Measurements from ENCODE around the gene ASCL4. TPM values are rescaled to one million over a fixed set of nuclear protein-coding genes. Genes with fewer than 3 reads are reported as not detected.

The ASCL4 gene
- polyA plus RNA-seq, 1 experiment = not detected

DNA sequence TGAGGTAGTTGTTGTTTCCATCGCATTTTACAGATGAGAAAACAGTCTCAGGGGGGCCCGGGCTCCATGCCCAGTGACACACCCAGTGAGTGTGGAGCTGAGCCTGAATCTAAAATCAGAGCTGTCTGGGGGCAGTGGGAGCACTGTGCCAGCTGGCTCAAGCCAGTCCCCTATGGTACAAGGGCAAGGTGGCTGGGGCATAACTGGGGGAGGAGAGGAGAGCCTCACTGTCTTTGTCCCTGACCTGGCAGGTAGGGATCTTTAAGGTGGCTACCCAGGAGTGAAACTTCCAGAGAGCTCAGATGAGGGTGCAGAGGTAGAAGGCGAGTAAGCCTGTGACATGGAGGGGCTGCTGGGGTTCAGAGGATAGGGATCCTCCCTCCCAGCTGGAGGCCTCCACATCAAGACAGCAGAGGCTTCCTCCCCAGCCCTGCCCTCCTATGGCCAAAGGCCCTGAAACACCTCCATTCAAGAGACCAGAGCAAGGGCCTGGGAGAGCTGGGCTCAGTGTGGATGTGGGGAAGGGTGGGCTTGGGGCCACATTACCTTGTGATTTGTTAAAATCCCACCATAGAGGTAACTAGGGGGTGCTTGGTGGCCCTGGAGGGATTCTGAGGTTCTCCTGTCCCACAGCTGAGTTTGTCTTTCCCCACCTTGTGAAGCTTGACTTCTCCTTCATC, 33.1 kb downstream of the ASCL4 start:
- CTCF ChIA-PET = no interaction called here
- H3K27me3 ChIP-seq (ENCODE audit: control insufficient read depth, insufficient read depth, low read length) = no peaks in the 10 kb centered on the region

DNA sequence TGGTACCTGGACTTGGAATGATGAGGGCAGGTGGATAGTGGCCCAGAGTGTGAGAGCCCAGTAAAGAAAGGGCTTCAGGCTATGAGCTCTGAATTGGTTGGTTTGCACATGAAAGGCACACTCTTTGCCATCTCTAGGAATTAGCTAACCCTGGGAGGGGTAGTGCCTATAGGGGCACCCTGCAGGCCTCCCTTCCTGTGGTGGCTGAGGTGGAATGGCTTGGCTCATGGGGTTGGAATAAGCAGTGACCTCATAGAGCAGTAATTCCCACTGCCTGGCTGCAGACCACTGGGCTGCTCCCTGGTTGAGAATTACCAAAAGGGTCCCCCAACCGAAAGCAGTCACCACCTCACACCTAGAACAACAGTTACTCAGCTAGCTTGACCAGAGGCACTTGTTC, 42.7 kb downstream of the ASCL4 start:
- CTCF ChIA-PET = no interaction called here
- H3K27ac ChIP-seq (ENCODE audit: low read depth, low read length) = no peak overlapping the region
- no peaks in the 10 kb centered on the region for H3K27me3 ChIP-seq (ENCODE audit: control insufficient read depth, insufficient read depth, low read length)
- POLR2A ChIA-PET = no interaction called here
- no peaks in the 10 kb centered on the region; the same call in 1 of the 2 replicates for H3K9me3 ChIP-seq (ENCODE audit: control insufficient read depth, insufficient read depth, low read length)
- no peak for DNase-seq (ENCODE audit: low read depth, low spot score)
- TF ChIP-seq, protein P1, sequence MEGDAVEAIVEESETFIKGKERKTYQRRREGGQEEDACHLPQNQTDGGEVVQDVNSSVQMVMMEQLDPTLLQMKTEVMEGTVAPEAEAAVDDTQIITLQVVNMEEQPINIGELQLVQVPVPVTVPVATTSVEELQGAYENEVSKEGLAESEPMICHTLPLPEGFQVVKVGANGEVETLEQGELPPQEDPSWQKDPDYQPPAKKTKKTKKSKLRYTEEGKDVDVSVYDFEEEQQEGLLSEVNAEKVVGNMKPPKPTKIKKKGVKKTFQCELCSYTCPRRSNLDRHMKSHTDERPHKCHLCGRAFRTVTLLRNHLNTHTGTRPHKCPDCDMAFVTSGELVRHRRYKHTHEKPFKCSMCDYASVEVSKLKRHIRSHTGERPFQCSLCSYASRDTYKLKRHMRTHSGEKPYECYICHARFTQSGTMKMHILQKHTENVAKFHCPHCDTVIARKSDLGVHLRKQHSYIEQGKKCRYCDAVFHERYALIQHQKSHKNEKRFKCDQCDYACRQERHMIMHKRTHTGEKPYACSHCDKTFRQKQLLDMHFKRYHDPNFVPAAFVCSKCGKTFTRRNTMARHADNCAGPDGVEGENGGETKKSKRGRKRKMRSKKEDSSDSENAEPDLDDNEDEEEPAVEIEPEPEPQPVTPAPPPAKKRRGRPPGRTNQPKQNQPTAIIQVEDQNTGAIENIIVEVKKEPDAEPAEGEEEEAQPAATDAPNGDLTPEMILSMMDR (IDR thresholded peaks at IDR 0.05; ENCODE audit: low read depth, low read length) = no peak
- no peak overlapping the region for H3K4me3 ChIP-seq (ENCODE audit: low read depth, low read length)

More for the DNA sequence above, 33.1 kb downstream of the ASCL4 start:
- POLR2A ChIA-PET = no interaction called here
- no peak overlapping the region for H3K27ac ChIP-seq (ENCODE audit: low read depth, low read length)
- TF ChIP-seq, protein P1 (IDR thresholded peaks at IDR 0.05; ENCODE audit: low read depth, low read length) = no peak
- no peaks in the 10 kb centered on the region for H3K9me3 ChIP-seq (ENCODE audit: control insufficient read depth, insufficient read depth, low read length)
- no peak overlapping the region for H3K4me3 ChIP-seq (ENCODE audit: low read depth, low read length)
- no peak for DNase-seq (ENCODE audit: low read depth, low spot score)

DNA sequence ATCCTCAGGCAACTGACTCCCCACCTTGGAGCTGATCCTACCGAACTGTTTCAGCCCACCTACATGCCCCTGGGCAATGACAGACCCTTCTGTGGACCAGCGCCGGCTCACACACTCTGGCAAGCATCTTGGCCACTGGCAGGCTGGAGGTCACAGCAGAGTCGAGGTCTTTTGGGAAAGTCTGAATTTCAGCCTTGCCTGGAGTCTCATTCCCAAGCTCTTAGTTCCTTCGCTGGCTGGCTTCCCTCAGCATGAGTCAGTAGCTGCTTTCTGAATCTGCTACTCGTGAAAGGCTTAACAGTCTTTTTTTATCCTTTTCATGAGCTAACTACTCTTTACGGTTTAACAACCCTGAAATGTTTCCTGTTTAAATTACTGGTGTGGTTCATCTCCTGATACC, 44.5 kb downstream of the ASCL4 start:
- no peak overlapping the region for H3K4me3 ChIP-seq (ENCODE audit: low read depth, low read length)
- no peaks in the 10 kb centered on the region for H3K27me3 ChIP-seq (ENCODE audit: control insufficient read depth, insufficient read depth, low read length)
- ChIA-PET POLR2A (no interaction called here), CTCF (no interaction called here)
- H3K27ac ChIP-seq (ENCODE audit: low read depth, low read length) = no peak overlapping the region
- H3K9me3 ChIP-seq (ENCODE audit: control insufficient read depth, insufficient read depth, low read length) = no peaks in the 10 kb centered on the region; the same call in 1 of the 2 replicates
- DNase-seq (ENCODE audit: low read depth, low spot score) = no peak
- TF ChIP-seq, protein P1 (IDR thresholded peaks at IDR 0.05; ENCODE audit: low read depth, low read length) = no peak

DNA sequence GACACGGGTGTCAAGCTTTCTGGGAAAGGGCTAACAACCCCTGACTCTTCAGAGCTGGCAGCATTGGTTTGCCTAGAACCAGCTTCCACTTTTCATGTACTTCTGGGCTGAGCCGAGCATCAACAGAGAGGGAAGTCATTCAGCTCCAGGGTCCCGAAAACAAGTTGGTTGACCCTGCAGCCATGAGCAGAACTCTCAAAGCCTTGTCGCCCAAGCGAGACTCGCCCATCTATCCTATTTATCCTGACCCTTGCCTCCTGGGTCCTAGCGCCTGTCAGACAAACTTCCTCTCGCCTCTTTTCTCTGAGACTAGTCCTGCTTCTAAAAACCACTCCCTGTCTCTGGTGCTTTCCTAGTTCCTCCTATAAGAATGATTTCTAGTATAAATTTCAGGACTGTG, 47.9 kb downstream of the ASCL4 start:
- no peaks in the 10 kb centered on the region for H3K27me3 ChIP-seq (ENCODE audit: control insufficient read depth, insufficient read depth, low read length)
- H3K4me3 ChIP-seq (ENCODE audit: low read depth, low read length) = no peak overlapping the region
- H3K27ac ChIP-seq (ENCODE audit: low read depth, low read length) = no peak overlapping the region
- POLR2A ChIA-PET = no interaction called here
- H3K9me3 ChIP-seq (ENCODE audit: control insufficient read depth, insufficient read depth, low read length) = peaks cover 3% of the 10 kb centered on the region; the same call in 1 of the 2 replicates
- CTCF ChIA-PET = no interaction called here
- TF ChIP-seq, protein P1 (IDR thresholded peaks at IDR 0.05; ENCODE audit: low read depth, low read length) = no peak
- DNase-seq (ENCODE audit: low read depth, low spot score) = no peak

Other genes starting within 250 kb of the ASCL4 start
- gene PWP1, start 88.9 kb upstream of the ASCL4 start, polyA plus RNA-seq (2011; rRNA removed) = 85.4 and 115 TPM in 2 replicates
- gene PRDM4, start 13.6 kb upstream of the ASCL4 start, polyA plus RNA-seq (2011; rRNA removed) = 27.9 and 30.5 TPM in 2 replicates